GM21786 (cell line): Measurements from ENCODE around the gene GABRB1.

Experiments used
- ATAC-seq: cut with Tn5 transposase; IDR thresholded peaks from one replicate; pipeline ENCODE4 v1.9.1; 2021; ENCODE audit not compliant: unreplicated experiment

The GABRB1 gene

GRCh38 chr4:47031011-47031678 lies at the start of gene GABRB1:
GABRB1 (plus strand) TSS chr4:47031567.
- no peak for ATAC-seq

GRCh38 chr4:46984781-46985180 lies 46.6 kb upstream of the GABRB1 start:
- no peak for ATAC-seq

GRCh38 chr4:46986922-46987638 lies 44.3 kb upstream of the GABRB1 start:
- no peak for ATAC-seq

- no peak for ATAC-seq
These were observed 39.0 kb upstream of the GABRB1 start for GRCh38 chr4:46992338-46992737.

- no peak for ATAC-seq
These were observed 38.0 kb upstream of the GABRB1 start, which contains the start of gene GABRA4 for GRCh38 chr4:46993075-46994006. GABRA4 (minus strand) TSS chr4:46993581; CDS start chr4:46993424, 157 bp downstream.

GRCh38 chr4:46994007-46994405 lies 37.4 kb upstream of the GABRB1 start:
- ATAC-seq, result no peak

GRCh38 chr4:46999566-46999965 lies 31.8 kb upstream of the GABRB1 start:
- no peak for ATAC-seq

GRCh38 chr4:47000406-47000805 lies 31.0 kb upstream of the GABRB1 start:
- no peak for ATAC-seq

- no peak for ATAC-seq
These were observed 28.8 kb upstream of the GABRB1 start for GRCh38 chr4:47002580-47002979.

- no peak for ATAC-seq
These were observed 20.9 kb upstream of the GABRB1 start for GRCh38 chr4:47010347-47010911.

GRCh38 chr4:47010912-47011446 lies 20.4 kb upstream of the GABRB1 start:
- ATAC-seq, result peak; percentile 85

- no peak for ATAC-seq
These were observed 18.7 kb upstream of the GABRB1 start for GRCh38 chr4:47012676-47013075.

- no peak for ATAC-seq
These were observed 18.0 kb upstream of the GABRB1 start for GRCh38 chr4:47013373-47013772.

- ATAC-seq, result no peak
These were observed 14.3 kb upstream of the GABRB1 start for GRCh38 chr4:47017081-47017480.

GRCh38 chr4:47017494-47017893 lies 13.9 kb upstream of the GABRB1 start:
- ATAC-seq, result no peak

GRCh38 chr4:47031751-47032404 lies 511 bp downstream of the GABRB1 start:
- ATAC-seq, result no peak

- ATAC-seq, result peak; percentile 88
These were observed 1.2 kb downstream of the GABRB1 start for GRCh38 chr4:47032405-47033106.

GRCh38 chr4:47038263-47038662 lies 6.9 kb downstream of the GABRB1 start:
- no peak for ATAC-seq

- no peak for ATAC-seq
These were observed 9.5 kb downstream of the GABRB1 start for GRCh38 chr4:47040828-47041227.

GRCh38 chr4:47043821-47044220 lies 12.5 kb downstream of the GABRB1 start:
- ATAC-seq, result no peak
